Activated gamma-delta T cell treated with anti-CD3 and anti-CD28 coated beads, Interleukin-2, amount 50 U/mL, for 16 hours (primary cell): ENCODE results near the gene SUMO1.

Experiments used
- DNase-seq: peaks from one replicate; pipeline ENCODE4 v3.0.0-alpha.2; 2020; ENCODE audit warnings: low read depth

The SUMO1 gene

GRCh38 chr2:202201220-202202160 lies 36.9 kb downstream of the SUMO1 start:
- DNase-seq, result no peak

DNA sequence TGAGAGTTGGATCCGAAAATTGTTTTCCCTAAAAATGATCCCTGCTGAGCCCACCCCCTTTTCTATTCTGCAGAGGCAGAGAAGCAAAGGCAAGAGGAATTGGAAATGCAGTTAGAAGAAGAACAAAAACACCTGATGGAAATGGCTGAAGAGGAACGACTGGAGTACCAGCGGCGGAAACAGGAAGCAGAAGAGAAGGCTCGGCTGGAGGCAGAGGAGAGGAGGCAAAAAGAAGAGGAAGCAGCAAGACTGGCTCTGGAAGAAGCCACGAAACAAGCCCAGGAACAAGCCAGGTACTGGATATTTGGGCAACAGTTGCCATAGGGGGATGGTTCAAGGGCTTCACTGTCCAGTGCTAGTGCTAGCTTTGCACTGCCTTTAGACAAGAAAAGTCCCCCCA lies 41.7 kb downstream of the SUMO1 start:
- no peak for DNase-seq

- no peak for DNase-seq
Observed at GRCh38 chr2:202194418-202194817, 44.0 kb downstream of the SUMO1 start.

DNA sequence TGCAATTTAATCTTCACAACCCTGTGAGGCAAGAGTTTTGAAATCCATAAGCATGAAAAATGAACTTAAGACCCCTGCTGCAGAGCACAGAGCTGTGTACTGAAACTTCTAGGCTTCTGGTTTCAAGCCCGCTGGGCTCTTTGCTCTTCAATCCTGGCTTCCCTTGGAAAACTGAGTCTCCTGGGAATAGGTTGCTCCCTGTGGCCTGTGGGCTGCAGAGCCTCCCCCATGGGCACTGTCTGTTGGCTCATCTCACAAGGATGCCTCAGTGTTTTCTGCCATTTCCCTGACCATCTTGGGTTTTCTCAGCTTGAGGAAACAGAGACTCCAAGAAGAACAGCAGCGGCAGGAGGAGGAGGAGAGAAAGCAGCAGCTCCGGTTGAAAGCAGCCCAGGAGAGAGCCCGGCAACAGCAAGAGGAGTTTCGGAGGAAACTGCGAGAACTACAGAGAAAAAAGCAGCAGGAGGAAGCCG lies 44.5 kb downstream of the SUMO1 start:
- no peak for DNase-seq

DNA sequence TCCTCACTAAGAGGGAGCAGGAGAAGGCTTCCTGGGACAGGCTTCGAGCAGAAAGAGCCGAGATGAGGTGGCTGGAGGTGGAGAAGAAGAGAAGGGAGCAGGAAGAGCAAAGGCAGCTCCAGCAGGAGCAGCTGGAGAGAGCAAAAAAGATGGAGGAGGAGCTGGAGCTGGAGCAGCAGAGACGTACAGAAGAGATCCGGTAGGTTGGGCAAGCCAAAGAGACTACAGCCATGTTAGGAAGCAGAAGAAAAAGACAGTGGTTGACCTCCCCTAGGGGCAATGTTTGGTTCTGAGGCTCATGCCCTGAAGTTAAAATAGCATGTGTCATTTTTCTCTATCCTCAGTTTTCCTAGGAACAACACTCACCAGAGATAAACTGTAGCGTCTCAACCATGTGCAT lies 45.1 kb downstream of the SUMO1 start:
- no peak for DNase-seq

DNA sequence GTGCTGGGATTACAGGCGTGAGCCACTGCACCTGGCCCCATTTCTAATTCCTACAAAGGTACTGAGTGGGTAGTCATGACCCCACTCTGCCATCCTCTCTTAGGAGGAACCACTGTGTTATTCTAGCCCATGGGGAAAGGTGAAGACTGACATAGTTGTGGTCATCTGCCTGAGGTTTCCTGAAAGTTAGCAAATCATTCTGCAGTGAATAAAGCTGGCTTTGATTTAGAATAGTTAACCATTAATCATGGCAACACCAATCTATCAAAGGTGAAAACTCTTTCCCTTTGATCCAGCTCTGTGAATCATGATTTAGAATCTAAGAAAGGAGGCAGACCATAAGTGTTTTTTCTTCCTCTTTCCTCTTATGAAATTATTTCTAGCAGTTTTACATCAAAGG lies 50.8 kb downstream of the SUMO1 start:
- DNase-seq, result no peak

GRCh38 chr2:202186641-202187202 lies 51.7 kb downstream of the SUMO1 start:
- no peak for DNase-seq

DNA sequence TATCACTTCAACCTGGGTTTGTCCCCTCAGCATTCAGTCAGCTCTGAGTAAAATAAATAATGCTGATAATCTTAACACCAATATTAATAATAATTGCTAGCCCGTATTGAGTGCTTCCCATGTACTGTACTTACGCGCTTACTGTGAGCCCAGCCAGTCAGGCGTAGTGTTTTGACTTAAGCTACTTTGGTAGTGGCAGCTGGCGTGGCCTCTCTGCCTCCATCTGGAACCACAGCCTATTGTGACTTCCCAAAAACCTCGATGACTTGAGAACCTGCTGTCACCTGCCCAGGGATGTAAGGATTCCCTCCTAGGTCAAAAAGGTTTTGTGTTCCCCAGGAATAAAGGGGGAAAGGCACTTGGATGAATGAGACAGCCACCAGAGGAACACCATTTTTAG lies 53.2 kb downstream of the SUMO1 start:
- no peak for DNase-seq

- DNase-seq, result no peak
Observed at GRCh38 chr2:202184557-202184956, 53.8 kb downstream of the SUMO1 start.

- peak; percentile 19 for DNase-seq
Observed at GRCh38 chr2:202178346-202178958, 59.9 kb downstream of the SUMO1 start.

DNA sequence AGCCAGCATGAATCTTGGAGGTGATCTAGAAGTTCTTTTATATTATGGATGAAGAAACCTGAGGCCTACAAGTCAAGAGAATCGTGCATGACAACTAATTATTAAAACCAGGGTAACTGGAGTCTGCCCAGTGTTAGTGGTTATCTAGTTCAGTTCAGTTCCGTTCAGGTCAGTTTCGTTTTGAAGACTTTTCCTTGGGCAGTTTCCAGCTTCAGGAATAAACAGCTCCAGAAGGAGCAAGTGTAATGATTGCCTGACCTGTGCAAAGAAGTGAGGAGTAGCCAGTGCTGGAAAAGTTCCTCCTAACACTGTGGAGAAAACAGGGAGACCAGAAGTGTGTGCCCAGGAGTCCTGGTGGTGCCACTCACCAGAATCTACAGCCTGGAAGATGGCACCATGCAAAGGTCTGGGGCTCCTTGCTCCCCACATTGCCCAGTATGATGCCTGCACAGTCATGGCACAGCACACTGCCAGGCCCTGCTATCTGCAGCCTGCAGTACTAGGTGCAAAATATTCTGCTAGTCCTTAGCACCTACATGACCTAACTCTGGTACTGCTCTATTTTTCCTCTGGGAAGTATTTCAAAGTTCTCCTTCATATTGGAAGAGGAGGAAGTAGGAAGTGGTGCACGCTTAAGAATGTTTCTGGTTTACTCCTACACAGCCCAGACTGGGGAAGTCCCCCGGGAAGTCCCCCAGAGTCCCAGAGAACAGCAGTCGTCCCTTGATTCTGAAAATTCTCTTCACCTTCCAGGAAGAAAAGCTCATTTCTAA lies 65.8 kb downstream of the SUMO1 start:
- no peak for DNase-seq

GRCh38 chr2:202171241-202171825 lies 67.1 kb downstream of the SUMO1 start:
- DNase-seq, result no peak

DNA sequence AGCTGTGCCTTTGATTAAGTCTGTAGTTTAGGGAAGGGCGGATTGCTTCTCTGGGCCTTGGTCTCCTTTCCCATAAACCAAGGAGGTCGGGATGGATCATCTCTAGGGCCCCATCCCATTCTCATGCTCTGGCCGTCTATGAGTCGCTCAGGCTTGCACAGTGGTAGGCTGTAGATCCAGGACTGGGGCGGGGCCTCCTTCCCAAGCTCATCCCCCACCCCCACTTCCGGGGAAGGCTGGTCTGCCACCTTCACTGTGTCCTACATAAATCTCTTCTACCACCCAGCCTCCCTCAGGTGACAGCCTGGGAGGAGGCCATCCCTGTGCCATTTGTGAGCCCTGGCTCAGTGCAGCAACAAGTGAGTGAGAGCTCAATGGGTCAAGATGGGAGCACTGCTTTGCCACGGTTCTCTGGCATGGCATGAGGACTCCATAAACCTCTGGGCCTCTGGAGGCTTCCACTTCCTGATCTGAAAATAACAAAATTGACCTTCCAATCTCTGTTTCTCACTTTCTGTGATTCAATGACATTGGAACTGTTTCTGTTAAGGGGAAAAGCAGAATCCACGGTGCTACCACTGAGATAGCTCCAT lies 68.5 kb downstream of the SUMO1 start:
- DNase-seq, result no peak

GRCh38 chr2:202169131-202169530 lies 69.3 kb downstream of the SUMO1 start:
- no peak for DNase-seq

GRCh38 chr2:202165945-202166344 lies 72.5 kb downstream of the SUMO1 start:
- DNase-seq, result no peak

DNA sequence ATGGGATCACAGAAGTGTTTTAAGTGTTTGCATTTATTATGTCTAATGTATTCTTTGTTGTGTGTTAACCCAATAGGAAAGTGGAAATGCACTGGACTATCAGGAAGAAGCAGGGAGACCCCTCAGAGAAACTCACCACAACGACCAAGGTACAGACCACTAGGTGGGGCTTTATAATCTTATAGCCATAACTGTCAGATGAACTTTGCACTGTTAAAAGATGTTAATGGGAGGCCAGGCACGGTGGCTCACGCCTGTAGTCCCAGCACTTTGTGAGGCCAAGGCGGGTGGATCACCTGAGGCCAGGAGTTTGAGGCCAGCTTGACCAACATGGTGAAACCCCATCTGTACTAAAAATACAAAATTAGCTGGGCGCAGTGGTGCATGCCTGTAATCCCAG lies 73.2 kb downstream of the SUMO1 start:
- no peak for DNase-seq

- no peak for DNase-seq
Observed at GRCh38 chr2:202164411-202164810, 74.0 kb downstream of the SUMO1 start.

GRCh38 chr2:202161151-202161835 lies 77.1 kb downstream of the SUMO1 start:
- DNase-seq, result no peak

- DNase-seq, result no peak
Observed at GRCh38 chr2:202158796-202159195, 79.6 kb downstream of the SUMO1 start.

- no peak for DNase-seq
Observed at GRCh38 chr2:202157211-202157990, 81.0 kb downstream of the SUMO1 start.
